ENCODE measurements around the gene HK1.

The HK1 gene

DNA sequence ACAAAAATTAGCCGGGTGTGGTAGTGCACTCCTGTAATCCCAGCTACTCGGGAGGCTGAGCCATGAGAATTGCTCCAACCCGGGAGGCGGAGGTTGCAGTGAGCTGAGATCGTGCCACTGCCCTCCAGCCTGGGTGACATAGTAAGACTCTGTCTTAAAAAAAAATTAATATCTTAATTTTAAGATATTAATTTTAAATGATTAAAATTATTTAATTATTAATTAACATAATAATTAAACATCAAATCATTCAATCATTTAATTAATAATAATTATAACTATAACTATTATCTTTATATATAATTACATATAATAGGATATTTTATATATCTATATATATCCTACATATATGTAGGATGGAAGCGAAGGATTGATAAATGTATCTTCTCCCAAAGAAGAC lies 1.8 kb upstream of the HK1 start:
- no peaks in the 10 kb centered on the region for H3K4me1 ChIP-seq (ENCODE audit: control insufficient read depth, insufficient read depth, low read length)
- POLR2A ChIA-PET, result no interaction called here
- H3K27ac ChIP-seq (ENCODE audit: extremely low read depth, low read depth, low read length), result no peak overlapping the region
- no peak overlapping the region for H3K4me3 ChIP-seq (ENCODE audit: low read depth, low read length)
- no peaks in the 10 kb centered on the region for H3K9me3 ChIP-seq (ENCODE audit: control insufficient read depth, insufficient read depth, low read depth, low read length)
- H3K36me3 ChIP-seq (ENCODE audit: control insufficient read depth in 2 of 2, insufficient read depth in 1 of 2, low read length in 2 of 2), result no peaks in the 10 kb centered on the region
- CTCF ChIA-PET, result interaction anchor here (1.1 to 1.3 kb wide), 2 partner anchors 9 to 22 kb away, joined by 3 read pairs; no protein-coding TSS in a partner anchor
- no peak for TF ChIP-seq ZNF707 (tag by site-specific recombination; IDR thresholded peaks at IDR 0.05)
- no peak for TF ChIP-seq ZNF670 (tag by site-specific recombination; IDR thresholded peaks at IDR 0.05; ENCODE audit: low read depth)
- TF ChIP-seq ZNF621 (tag by site-specific recombination; IDR thresholded peaks at IDR 0.05), result no peak
- no peak for TF ChIP-seq ZBTB8A (tag by site-specific recombination; IDR thresholded peaks at IDR 0.05)
- TF ChIP-seq, protein P1, sequence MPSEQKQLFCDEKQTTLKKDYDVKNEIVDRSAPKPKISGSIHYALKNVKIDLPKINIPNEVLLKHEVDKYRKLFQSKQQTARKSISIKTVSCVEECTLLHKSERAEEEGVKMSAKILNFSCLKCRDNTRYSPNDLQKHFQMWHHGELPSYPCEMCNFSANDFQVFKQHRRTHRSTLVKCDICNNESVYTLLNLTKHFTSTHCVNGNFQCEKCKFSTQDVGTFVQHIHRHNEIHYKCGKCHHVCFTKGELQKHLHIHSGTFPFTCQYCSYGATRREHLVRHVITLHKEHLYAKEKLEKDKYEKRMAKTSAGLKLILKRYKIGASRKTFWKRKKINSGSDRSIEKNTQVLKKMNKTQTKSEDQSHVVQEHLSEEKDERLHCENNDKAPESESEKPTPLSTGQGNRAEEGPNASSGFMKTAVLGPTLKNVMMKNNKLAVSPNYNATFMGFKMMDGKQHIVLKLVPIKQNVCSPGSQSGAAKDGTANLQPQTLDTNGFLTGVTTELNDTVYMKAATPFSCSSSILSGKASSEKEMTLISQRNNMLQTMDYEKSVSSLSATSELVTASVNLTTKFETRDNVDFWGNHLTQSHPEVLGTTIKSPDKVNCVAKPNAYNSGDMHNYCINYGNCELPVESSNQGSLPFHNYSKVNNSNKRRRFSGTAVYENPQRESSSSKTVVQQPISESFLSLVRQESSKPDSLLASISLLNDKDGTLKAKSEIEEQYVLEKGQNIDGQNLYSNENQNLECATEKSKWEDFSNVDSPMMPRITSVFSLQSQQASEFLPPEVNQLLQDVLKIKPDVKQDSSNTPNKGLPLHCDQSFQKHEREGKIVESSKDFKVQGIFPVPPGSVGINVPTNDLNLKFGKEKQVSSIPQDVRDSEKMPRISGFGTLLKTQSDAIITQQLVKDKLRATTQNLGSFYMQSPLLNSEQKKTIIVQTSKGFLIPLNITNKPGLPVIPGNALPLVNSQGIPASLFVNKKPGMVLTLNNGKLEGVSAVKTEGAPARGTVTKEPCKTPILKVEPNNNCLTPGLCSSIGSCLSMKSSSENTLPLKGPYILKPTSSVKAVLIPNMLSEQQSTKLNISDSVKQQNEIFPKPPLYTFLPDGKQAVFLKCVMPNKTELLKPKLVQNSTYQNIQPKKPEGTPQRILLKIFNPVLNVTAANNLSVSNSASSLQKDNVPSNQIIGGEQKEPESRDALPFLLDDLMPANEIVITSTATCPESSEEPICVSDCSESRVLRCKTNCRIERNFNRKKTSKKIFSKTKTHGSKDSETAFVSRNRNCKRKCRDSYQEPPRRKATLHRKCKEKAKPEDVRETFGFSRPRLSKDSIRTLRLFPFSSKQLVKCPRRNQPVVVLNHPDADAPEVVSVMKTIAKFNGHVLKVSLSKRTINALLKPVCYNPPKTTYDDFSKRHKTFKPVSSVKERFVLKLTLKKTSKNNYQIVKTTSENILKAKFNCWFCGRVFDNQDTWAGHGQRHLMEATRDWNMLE (tag by site-specific recombination; conservative IDR thresholded peaks at IDR 0.05; ENCODE audit: low read depth), result no peak
- no peak for TF ChIP-seq ZNF302 (tag by site-specific recombination; IDR thresholded peaks at IDR 0.05; ENCODE audit: low read depth)
- TF ChIP-seq, protein P2, sequence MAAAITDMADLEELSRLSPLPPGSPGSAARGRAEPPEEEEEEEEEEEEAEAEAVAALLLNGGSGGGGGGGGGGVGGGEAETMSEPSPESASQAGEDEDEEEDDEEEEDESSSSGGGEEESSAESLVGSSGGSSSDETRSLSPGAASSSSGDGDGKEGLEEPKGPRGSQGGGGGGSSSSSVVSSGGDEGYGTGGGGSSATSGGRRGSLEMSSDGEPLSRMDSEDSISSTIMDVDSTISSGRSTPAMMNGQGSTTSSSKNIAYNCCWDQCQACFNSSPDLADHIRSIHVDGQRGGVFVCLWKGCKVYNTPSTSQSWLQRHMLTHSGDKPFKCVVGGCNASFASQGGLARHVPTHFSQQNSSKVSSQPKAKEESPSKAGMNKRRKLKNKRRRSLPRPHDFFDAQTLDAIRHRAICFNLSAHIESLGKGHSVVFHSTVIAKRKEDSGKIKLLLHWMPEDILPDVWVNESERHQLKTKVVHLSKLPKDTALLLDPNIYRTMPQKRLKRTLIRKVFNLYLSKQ (tag by site-specific recombination; IDR thresholded peaks at IDR 0.05; ENCODE audit: borderline replicate concordance), result no peak
- TF ChIP-seq ZBTB48 (tag by site-specific recombination; IDR thresholded peaks at IDR 0.05), result no peak
- TF ChIP-seq ZNF777 (tag by site-specific recombination; IDR thresholded peaks at IDR 0.05; ENCODE audit: borderline replicate concordance), result no peak
- no peak for TF ChIP-seq ZNF146 (tag by site-specific recombination; IDR thresholded peaks at IDR 0.05)
- no peak for TF ChIP-seq ZNF624 (tag by site-specific recombination; IDR thresholded peaks at IDR 0.05)
- TF ChIP-seq, protein P3, sequence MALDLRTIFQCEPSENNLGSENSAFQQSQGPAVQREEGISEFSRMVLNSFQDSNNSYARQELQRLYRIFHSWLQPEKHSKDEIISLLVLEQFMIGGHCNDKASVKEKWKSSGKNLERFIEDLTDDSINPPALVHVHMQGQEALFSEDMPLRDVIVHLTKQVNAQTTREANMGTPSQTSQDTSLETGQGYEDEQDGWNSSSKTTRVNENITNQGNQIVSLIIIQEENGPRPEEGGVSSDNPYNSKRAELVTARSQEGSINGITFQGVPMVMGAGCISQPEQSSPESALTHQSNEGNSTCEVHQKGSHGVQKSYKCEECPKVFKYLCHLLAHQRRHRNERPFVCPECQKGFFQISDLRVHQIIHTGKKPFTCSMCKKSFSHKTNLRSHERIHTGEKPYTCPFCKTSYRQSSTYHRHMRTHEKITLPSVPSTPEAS (tag by site-specific recombination; IDR thresholded peaks at IDR 0.05), result no peak
- TF ChIP-seq, protein P4, sequence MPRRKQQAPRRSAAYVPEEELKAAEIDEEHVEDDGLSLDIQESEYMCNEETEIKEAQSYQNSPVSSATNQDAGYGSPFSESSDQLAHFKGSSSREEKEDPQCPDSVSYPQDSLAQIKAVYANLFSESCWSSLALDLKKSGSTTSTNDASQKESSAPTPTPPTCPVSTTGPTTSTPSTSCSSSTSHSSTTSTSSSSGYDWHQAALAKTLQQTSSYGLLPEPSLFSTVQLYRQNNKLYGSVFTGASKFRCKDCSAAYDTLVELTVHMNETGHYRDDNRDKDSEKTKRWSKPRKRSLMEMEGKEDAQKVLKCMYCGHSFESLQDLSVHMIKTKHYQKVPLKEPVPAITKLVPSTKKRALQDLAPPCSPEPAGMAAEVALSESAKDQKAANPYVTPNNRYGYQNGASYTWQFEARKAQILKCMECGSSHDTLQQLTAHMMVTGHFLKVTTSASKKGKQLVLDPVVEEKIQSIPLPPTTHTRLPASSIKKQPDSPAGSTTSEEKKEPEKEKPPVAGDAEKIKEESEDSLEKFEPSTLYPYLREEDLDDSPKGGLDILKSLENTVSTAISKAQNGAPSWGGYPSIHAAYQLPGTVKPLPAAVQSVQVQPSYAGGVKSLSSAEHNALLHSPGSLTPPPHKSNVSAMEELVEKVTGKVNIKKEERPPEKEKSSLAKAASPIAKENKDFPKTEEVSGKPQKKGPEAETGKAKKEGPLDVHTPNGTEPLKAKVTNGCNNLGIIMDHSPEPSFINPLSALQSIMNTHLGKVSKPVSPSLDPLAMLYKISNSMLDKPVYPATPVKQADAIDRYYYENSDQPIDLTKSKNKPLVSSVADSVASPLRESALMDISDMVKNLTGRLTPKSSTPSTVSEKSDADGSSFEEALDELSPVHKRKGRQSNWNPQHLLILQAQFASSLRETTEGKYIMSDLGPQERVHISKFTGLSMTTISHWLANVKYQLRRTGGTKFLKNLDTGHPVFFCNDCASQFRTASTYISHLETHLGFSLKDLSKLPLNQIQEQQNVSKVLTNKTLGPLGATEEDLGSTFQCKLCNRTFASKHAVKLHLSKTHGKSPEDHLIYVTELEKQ (tag by site-specific recombination; IDR thresholded peaks at IDR 0.05; ENCODE audit: borderline replicate concordance), result no peak
- TF ChIP-seq MEIS1 (CRISPR knock-in tag; IDR thresholded peaks at IDR 0.05; ENCODE audit: borderline replicate concordance), result no peak

All from HEK293 (cell line).